HepG2 (cell line): ENCODE data around the gene TAOK3. TPM values are rescaled to one million over a fixed set of nuclear protein-coding genes. Genes with fewer than 3 reads are reported as not detected.
A peak's percentile ranks its signal among the peaks of the same experiment; 100 is the strongest.

Experiments
- ARID5B ChIP-seq: IDR thresholded peaks from 2 replicates; pipeline ENCODE4 v1.4.0; 2020; ENCODE audit warnings: mild to moderate bottlenecking, missing genetic modification reagents
- BORCS8-MEF2B ChIP-seq: sonication (generic); formaldehyde crosslinking; IDR thresholded peaks from 2 replicates; pipeline ENCODE4 v1.8.0; 2022; ENCODE audit warnings: mild to moderate bottlenecking, missing genetic modification reagents
- EED ChIP-seq: sonication (generic); formaldehyde crosslinking; IDR thresholded peaks from 2 replicates; pipeline ENCODE4 v1.5.0; 2020; ENCODE audit warnings: mild to moderate bottlenecking, missing genetic modification reagents
- PRDM10 ChIP-seq: sonication (generic); formaldehyde crosslinking; IDR thresholded peaks from 2 replicates; pipeline ENCODE4 v1.4.0; 2020; ENCODE audit warnings: low read depth, missing genetic modification reagents
- PRPF4 ChIP-seq: fragments of 200-400 bp; formaldehyde crosslinking; IDR thresholded peaks from 2 replicates; pipeline ENCODE4 v1.6.1; 2016; ENCODE audit warnings: low read length, low read depth; ENCODE audit not compliant: poor library complexity, severe bottlenecking
- STAT5B ChIP-seq: sonication (generic); formaldehyde crosslinking; IDR thresholded peaks from 2 replicates; pipeline ENCODE4 v1.4.0; 2020; ENCODE audit warnings: missing genetic modification reagents
- WIZ ChIP-seq: sonication (generic); formaldehyde crosslinking; IDR thresholded peaks from 2 replicates; pipeline ENCODE4 v1.5.1; 2020; ENCODE audit warnings: mild to moderate bottlenecking, missing genetic modification reagents
- ZBTB42 ChIP-seq: sonication (generic); formaldehyde crosslinking; IDR thresholded peaks from 2 replicates; pipeline ENCODE4 v1.5.0; 2020; ENCODE audit warnings: mild to moderate bottlenecking, missing genetic modification reagents
- ZC3H4 ChIP-seq: sonication (generic); formaldehyde crosslinking; IDR thresholded peaks from 2 replicates; pipeline ENCODE4 v1.4.0; 2020; ENCODE audit warnings: missing genetic modification reagents, borderline replicate concordance
- ZFP36L1 ChIP-seq: sonication (generic); formaldehyde crosslinking; IDR thresholded peaks from 2 replicates; pipeline ENCODE4 v1.8.0; 2022; ENCODE audit warnings: mild to moderate bottlenecking, missing genetic modification reagents, moderate library complexity
- ZKSCAN8 ChIP-seq: IDR thresholded peaks from 2 replicates; pipeline ENCODE4 v1.6.1; 2016; ENCODE audit warnings: borderline replicate concordance, missing genetic modification reagents, missing compliant biosample characterization
- ZNF280D ChIP-seq: sonication (generic); formaldehyde crosslinking; IDR thresholded peaks from 2 replicates; pipeline ENCODE4 v1.5.1; 2020; ENCODE audit warnings: mild to moderate bottlenecking, missing genetic modification reagents
- ZNF432 ChIP-seq: sonication (generic); formaldehyde crosslinking; IDR thresholded peaks from 2 replicates; pipeline ENCODE4 v1.5.0; 2020; ENCODE audit warnings: missing genetic modification reagents, mild to moderate bottlenecking, borderline replicate concordance
- ZNF512B ChIP-seq: sonication (generic); formaldehyde crosslinking; IDR thresholded peaks from 2 replicates; pipeline ENCODE4 v1.5.1; 2020; ENCODE audit warnings: missing genetic modification reagents, mild to moderate bottlenecking, borderline replicate concordance
- ZNF788 ChIP-seq: sonication (generic); formaldehyde crosslinking; IDR thresholded peaks from 2 replicates; pipeline ENCODE4 v1.5.0; 2020; ENCODE audit warnings: mild to moderate bottlenecking, missing genetic modification reagents, borderline replicate concordance
- polyA plus RNA-seq, 8 experiments: library from polyadenylated mRNA; depleted of rRNA in 3 of 8; stranded (reverse) in 7 of 8; unstranded in 1 of 8; fragments of >200 nt; fragmentation: Illumina TruSeq in 4 of 8; extraction: Trizol in 4 of 8; gene quantifications; 2 replicates each; pipeline versions ENCODE4 v1.2.1 to v1.2.3, GENCODE V29; 2011 to 2016; ENCODE audit warnings: low read depth in 4 of 8, missing spikeins in 1 of 8, mixed read lengths in 1 of 8; ENCODE audit not compliant: insufficient read depth in 1 of 8
- total RNA-seq, 5 experiments: library from RNA; depleted of rRNA; stranded (reverse); fragments of >200 nt; fragmentation: Illumina TruSeq; extraction: Trizol; gene quantifications; 2 replicates each; pipeline ENCODE4 v1.2.3, GENCODE V29; 2016; ENCODE audit warnings: low read depth in 1 of 5

Gene TAOK3
- total and polyA plus RNA-seq, 2 of the 13 experiments (the other 11 are each of a cell fraction or from before 2014, with no cell fraction given): 10.4 to 12.3 TPM

DNA sequence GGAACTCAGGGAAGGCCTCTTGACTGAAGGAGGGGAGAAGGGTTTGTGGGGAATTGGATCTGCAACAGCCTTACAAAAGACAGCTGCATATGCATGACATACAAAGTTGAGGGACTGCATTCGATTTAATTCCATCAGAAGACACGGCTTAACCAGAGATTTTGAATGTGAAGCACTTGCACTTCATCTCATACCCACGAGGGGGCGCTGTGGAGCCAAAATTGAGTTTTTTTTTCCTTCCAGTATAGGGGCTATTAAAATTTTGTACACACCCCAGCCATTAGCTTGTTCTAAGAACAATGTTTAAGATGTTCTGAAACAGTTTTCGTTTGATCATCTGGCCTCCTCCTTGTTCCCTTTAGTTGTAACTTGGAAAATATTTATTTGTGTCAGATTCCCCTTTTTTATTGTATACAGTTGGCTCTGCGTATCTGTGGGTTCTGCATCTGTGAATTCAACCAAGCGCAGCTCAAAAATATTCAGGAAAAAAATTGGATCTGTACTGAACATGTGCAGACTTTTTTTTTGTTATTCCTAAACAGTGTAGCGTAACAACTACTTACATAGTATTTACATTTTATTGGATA, 5.3 kb upstream of the TAOK3 start (continued):
- TF ChIP-seq ZNF512B (CRISPR knock-in tag) (no peak), PRDM10 (CRISPR knock-in tag) (no peak), ARID5B (CRISPR knock-in tag) (peak; percentile 7; the same call in 1 of the 2 replicates), ZNF432 (CRISPR knock-in tag) (no peak), BORCS8-MEF2B (CRISPR knock-in tag) (no peak), EED (CRISPR knock-in tag) (no peak), ZFP36L1 (CRISPR knock-in tag) (no peak), PRPF4 (no peak), STAT5B (CRISPR knock-in tag) (no peak), ZKSCAN8 (CRISPR knock-in tag) (0 out of 2 replicates have a peak, but pooled peaks have one; percentile 44), ZBTB42 (no peak), ZC3H4 (CRISPR knock-in tag) (no peak), ZNF280D (no peak), WIZ (CRISPR knock-in tag) (no peak), ZNF788 (CRISPR knock-in tag) (no peak)
